HG02970 (cell line): Measurements from ENCODE around the gene PFKP.

Source experiments
- ATAC-seq: cut with Tn5 transposase; IDR thresholded peaks from one replicate; pipeline ENCODE4 v1.9.1; 2021; ENCODE audit warnings: mild to moderate bottlenecking, moderate library complexity, moderate number of reproducible peaks; ENCODE audit not compliant: unreplicated experiment, low FRiP score

PFKP gene

DNA sequence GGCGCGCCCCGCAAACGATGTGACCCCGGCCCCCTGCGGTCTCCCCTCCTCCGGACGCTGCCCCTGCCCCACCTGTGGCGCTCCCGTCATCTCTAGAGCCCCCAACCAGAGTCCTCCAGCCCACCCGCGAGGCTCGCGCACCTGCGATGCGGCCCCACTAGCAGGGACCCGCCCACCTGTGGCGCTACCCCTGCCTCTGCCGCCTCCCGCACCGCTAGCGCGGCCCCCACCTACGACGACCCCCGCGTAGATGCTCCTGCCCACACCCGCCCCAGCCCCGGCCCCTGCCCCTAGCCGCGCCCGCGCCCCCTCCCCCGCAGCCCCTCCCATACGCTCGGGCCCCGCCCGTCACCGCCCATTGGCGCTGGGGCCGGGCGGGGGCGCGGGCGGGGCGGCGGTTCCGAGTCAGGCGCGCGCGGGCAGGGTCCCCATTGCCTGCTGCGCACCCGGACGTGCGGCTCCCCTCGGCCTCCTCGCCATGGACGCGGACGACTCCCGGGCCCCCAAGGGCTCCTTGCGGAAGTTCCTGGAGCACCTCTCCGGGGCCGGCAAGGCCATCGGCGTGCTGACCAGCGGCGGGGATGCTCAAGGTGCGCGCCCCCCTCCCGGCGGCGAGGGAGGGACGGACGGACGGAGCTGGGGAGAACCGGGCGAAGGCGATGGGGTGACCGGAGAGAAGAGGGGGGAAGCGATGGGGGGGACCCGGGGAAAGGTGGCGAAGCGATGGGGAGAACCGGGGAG lies at the start of gene PFKP:
Gene PFKP (plus strand): TSS at position 431 of the 741 bp plus-strand sequence. CDS start 48 bp downstream, at position 479.
- ATAC-seq: peak; percentile 38

DNA sequence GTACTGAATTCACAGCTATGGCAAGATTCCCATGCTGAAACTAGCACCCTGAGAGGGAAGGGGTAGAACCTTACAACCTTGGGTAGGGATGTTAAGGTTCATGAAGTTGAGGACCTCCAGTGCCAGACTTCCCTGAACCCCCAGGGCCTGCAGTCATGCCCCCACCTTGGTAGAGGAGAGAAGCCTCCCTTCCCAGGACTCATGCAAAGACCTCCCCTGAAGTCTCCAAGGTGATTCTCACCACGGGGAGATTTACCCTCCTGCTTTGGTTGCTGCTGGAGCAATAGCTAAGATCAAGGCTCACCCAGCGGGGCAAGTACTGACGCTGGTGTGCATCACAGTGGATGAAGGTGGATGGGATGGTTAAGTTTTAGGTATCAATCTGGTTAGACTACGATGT lies 49.1 kb upstream of the PFKP start:
- no peak for ATAC-seq

DNA sequence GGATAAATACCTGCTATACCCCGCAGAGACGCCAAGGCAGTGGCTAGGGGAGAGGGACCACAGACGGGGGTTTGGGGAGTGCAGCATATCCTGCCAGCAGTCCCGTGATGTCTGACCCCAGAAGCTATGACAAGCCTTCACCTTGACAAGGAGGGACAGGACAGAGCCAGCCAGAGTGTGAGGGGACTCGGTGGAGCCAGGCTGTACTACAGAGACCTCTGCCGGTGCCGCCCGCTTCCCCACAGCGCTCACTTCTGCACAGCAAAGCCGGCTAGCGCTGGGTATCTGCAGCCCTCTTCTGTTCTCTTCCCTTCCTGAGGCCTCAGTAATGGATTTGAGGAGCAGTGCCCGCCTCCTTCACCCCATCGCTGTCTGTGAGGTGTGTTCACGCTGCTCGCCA lies 47.0 kb upstream of the PFKP start:
- ATAC-seq: no peak

DNA sequence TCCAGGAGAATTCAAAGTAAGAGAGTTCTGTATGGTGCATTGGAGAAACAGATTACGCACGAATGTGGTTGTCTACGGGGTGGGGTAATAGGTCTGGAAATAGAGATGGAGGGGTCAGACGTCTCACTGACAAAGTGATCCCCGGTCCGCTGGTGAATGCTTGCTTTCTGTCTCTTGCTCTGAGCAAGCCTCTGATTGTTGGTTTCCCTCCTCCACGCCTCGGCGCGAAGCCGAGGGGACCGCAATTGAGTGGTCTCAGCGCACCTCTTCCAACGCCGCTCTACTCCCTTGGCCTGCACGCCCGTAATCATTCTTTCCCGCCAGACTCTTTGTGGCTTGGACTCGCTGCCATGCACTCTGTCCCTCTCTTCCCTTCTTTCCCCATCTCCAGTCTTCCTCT lies 46.5 kb upstream of the PFKP start:
- ATAC-seq: no peak

DNA sequence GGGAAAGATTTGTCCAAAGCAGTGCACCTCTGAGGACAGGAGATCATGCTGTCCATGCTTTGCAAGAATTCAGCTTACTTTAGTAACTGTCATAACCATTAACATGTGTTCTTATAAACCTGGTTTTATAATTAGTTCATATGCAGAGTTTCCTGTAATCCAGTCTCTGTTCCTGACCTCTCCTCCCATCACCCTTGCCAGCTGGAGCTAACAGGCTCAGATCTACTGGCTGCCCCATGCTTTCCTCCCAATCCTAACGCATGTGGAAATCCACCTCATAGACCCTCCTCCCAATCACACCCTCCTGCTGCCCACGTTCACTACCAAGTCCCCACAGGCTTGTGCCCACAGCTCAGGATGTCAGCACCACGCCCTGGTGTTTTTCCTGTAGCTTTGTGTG lies 45.3 kb upstream of the PFKP start:
- ATAC-seq: no peak

DNA sequence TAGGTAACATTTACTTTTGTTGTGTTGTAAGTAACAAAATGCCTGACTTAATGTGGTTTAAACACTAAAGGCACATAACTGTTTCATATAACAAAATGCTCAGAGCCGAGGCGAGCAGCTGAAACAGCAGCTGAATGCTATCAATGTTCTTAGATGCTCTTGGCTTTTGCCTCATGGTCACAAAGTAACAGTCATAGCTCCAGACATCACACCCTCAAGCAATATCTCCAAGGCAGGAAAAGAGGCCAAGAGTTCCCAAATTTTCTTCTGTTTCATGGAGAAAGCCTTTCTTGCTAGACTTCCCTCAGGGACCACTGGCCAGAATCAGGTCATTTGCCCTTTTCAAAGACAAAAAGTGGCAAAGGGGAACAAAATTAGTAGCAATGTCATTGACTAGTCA lies 43.5 kb upstream of the PFKP start:
- ATAC-seq: no peak

DNA sequence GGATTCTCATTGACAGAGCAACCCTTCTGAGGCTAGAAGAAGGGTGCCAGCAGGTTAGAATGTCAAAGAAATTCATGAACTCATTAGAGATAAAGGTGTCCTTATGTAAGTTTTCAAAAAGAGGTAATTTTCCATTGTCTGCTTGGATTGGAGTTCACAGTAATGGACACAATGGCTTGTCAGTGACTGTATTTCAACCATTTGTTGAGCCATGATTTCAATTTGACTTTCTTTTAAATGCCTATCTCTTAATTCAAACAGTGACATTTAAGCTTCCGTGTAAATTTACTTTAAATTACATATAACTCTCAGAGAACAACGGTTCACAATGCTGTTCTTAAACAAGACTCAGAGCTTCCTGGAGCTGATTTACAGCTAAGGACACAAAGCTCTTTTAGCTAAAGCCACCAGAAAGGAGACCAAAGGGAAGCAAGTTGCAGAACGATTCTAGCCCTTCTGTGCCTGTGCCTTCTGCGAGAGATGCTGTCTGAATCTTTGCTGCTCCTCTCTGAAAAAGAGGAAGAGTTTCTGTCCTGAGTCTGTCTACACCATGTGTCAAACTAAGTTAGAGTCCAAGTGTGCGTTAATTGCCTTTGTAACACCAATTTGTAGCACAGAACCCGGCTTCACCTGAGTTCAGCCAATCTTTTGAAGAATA lies 42.2 kb upstream of the PFKP start:
- ATAC-seq: no peak

DNA sequence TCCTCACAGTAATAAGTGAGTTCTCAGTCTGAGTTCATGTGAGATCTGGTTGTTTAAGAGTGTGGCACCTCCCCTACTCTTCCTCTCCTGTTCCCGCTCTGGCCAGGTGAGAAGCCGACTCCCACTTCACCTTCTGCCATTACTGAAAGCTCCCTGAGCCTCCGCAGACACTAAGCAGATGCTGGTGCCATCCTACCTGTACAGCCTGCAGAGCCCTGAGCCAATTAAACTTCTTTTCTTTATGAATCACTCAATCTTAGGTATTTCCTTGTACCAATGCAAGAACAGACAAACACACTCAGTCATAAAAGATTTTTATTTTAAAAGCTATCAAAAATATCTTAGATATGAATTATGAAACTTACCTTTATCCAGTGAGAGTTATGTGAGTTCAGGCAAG lies 39.5 kb upstream of the PFKP start:
- no peak for ATAC-seq

DNA sequence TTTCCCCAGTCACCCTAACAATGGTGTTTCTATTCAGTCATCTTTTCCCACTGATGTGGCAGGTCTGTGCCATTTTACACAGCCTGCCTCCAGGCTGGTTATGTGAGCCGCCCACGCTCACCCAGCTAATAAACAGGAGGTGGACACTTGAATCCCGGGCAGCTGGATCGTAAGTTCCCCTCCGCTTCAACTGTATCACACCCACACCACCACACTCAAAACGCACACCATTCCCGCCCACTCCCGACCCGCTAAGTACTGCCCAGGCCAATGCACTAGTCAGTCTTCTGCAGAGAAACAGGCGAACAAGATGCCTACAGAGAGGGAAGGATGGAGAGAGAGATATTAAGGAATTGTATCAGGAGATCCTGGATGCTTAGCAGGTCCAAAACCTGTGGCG lies 38.9 kb upstream of the PFKP start:
- ATAC-seq: no peak

DNA sequence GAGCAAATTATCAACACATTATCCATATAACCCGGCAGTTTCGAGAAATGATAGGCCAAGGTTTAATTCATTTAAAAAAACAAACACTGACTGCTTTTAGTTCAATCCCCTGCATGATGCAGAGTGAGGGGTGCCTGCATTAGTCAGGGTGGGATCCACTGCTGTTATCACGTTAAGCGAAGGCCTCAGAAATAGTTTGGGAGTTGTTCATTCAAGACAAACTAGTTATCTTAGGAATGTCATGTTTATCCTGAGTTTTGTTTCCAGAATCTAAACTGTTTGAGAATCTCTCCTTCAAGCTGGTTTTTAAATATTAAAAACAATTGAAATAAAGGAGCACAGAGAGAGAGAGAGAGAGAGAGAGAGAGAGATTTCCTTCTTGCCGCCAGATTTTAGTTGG lies 36.6 kb upstream of the PFKP start:
- no peak for ATAC-seq

DNA sequence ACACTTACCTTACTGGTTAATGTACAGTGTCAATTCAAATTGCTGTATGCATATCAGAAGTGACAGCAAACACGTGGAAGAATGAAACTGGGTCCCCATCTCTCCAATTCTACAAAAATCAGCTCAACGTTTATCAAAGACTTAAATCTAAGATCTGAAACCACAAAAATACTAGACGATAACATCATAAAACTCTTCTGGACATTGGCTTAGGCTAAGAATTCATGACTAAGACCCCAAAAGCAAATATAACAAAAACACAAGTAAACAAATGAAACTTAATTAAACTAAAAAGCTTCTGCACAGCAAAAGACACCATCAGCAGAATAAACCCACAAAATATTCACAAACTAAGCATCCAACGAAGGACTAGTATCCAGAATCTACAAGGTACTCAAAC lies 35.9 kb upstream of the PFKP start:
- no peak for ATAC-seq

DNA sequence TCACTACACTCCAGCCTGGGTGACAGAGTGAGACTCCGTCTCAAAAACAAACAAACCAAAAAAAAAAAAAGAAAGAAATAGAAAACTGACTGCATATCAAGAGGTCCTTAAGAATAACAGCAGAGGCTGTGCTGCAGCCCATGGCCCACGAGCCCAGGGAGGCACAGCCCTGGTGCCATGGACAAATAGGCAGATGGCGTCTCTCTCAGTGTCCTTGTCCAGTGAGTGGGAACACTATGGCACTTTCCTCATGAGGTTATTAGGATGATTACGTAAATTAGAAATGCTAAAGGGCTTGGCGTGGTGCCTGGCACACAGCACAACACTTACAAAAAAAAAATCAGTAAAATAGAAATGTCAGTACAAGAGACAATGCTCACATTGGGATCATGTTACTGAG lies 33.4 kb upstream of the PFKP start:
- ATAC-seq: no peak

DNA sequence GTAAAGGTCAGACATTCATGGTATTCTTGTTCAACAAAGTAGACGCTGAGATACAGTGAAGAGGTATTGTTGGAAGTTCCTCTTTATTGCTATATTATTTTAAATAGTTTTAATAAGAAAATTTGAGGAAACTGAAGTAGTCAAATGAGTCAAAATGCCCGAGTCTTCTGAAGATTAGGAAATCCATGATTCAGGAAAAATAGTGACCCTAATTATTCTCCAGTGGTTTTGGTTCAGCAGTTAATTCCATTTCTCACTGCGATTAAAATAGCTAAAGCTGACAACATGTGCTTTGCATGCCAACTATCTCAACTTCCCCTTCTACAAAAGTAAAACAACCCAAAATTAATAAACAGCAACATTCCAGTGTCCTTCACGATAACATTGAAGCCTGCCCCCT lies 32.7 kb upstream of the PFKP start:
- no peak for ATAC-seq

DNA sequence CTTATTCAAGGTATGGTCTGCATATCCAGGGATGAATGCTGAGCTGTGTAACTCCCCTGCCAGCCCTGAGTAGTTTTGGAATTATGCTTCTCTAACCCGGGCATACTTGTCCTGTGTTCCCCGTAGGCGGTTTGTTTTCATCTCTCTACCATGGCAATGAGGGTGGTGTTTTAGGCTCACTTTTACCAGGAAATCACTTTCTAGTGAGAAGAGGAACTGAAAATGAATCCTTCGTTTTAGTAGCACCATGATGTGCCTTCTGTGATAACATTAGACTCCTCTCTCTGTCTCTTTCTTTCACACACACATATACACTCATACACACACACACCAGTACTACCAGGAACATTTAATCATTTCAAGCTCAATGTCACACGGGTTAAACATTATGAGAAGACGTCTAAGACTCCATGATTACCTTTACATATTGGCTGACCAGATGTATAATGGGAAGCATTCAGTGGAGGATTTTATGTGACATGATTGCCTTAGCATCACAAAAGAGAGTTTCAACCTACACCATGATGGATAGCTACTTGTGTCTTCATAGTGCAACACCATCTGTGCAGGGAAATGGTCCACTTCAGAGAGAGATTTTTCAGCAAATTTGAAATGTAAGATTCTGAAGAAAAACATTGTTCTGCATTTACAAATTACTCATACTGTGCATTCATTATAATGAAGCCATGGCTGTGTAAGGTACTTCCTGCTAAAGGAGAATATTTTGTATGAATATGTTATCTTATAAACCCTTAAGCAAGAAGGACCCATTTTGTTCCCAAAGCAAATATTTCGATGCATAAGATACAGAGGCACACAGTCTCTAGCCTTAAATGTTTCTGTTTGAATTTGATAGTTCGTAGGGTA lies 31.0 kb upstream of the PFKP start:
- peak; percentile 95 for ATAC-seq

DNA sequence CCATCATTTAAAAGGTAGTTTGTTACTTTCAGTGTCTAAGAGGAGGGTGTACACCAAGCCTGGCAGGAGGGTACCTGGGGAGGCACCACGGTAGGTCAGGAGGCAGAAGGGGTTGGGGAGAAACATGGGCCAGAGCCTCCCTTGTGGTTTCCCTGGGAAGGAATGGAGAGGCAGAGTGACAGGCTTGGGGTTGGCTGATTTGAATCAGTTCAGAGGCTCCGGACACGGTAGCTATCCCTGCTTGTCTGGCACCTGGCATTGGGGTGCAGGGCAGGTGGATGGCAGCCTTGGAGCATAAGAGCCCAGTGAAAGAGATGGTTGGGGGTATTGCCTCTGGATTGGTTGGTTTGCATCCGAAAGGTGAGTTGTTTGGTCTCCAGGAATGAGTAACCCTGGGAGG lies 30.2 kb upstream of the PFKP start:
- no peak for ATAC-seq

DNA sequence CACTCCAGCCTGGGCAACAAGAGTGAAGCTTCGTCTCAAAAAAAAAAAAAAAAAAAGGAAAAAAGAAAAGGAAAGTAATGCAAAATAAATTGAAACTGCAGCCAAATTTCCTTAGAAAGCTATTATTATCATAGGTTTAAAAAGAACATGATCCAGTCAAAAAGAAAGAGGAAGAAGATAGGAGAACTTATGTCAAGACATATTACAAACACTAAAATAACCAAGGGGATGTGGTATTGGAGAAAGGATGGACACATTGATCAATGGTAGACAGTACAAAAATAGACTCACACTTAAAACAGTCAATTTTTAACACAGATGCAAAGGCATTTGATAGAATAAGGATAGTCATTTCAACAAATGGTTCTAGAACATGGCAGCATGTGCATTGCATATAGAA lies 27.3 kb upstream of the PFKP start:
- no peak for ATAC-seq

DNA sequence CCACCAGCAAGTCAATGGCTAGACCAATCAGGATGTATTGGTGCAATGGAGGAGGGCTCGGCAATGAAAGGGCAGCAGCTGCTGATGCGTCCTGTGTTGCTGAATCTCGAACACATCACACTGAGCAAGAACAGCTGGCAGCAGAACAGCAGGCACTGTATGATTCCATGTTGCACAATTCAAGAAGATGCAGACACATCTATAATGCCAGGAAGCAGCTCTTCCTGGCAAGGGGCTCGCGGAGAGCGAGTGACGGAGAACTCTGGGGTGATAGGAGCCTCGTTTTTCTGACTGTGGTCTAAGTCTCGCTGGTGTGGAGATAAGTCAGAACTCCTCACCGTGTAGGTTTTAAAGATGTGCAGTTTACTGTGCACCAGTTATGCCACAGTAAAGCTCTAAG lies 24.8 kb upstream of the PFKP start:
- no peak for ATAC-seq

DNA sequence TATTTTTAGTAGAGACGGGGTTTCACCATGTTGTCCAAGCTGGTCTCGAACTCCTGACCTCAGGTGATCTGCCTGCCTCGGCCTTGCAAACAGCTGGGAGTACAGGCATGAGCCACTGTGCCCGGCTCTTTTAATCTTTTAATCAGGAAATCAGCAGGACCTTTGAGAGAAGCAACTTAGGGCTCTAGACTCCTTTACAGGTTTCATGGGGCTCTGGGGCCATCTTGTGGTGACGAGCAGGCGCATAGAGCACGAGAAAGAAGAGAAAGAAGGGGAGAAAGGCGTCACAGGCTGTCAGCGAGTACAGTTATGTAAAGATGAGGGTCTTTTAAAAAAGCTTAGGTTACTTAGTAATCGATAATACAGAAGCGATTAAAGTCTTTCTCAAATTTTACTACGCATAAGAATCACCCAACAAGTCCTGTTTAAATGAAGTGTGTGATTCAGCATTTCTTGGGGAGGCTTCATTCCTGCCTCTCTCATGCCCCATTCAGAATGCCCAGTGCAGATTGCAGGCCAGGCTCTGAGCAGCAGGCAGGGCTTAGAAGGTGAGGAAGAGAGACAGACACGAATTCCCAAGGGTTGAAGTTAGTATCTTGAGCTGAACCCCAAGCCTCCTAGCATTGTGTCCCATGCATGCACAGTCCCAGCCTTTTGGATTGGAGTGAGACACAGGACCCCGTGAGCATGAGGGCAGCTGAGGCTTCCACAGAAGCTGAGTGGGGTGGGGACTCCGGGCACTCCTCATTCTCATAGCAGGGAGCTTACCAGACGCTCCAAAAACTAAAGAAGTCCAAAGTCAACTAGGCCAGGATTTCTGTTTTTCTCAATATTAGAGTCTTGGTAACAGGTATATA lies 23.6 kb upstream of the PFKP start:
- ATAC-seq: no peak

DNA sequence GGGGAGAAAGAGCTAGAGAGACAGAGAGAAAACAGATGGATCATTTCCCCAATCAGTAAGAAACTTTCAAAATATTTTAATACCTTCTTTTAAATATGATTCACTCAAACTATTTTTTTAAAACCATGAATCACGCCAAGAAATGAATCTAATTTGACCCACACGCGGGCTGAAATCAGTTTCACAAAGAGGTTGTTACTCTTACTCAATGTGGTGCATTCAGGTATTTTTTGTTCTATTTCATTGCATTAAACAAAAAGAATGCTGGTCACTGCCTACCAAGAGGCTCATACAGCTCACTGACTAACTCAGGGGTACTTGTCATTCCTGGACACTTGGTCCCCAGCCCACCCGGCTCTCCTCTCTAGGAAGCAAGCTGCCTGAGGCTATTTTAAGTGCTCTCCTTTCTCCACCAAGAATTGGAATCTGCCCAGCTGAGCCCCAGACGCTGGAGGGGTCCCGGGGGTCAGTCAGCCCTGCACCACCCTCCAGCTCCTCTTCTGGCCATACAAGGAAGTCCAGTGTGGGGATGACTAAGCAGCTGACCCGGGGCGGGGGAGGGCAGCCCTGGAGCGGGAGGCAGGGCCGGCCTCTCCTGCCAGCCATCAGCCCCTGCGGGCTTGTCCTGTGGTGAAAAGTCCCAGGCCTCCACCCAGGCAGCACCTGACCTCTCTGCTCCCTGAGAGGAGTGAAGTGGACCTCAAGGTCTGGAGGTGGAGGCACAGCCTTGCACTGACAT lies 21.7 kb upstream of the PFKP start:
- no peak for ATAC-seq
